Measurements from ENCODE around the gene NOD1. TPM values are rescaled to one million over a fixed set of nuclear protein-coding genes. Genes with fewer than 3 reads are reported as not detected.
"Not testable (repeated sequence)": the region's sequence is repeated elsewhere in the genome, so short reads cannot be mapped to it uniquely, and the experiment has no call there.

NOD1 gene
- total RNA-seq, 1 donor from 2014 or later, result 24.4 TPM

- DNase-seq (ENCODE audit: low spot score), result no peak
These were observed 56.9 kb downstream of the NOD1 start for GRCh38 chr7:30421647-30422196.

- no peak for DNase-seq (ENCODE audit: low spot score)
These were observed 57.9 kb downstream of the NOD1 start for GRCh38 chr7:30420662-30421061.

- not testable (repeated sequence) for DNase-seq (ENCODE audit: low spot score)
These were observed 58.5 kb downstream of the NOD1 start for GRCh38 chr7:30420080-30420479.

GRCh38 chr7:30413864-30414263, 64.7 kb downstream of the NOD1 start:
- no peak for DNase-seq (ENCODE audit: low spot score)

- DNase-seq (ENCODE audit: low spot score), result no peak
These were observed 65.6 kb downstream of the NOD1 start for GRCh38 chr7:30412782-30413504.

- no peak for DNase-seq (ENCODE audit: low spot score)
These were observed 66.7 kb downstream of the NOD1 start for GRCh38 chr7:30411897-30412296.

- DNase-seq (ENCODE audit: low spot score), result no peak
These were observed 67.4 kb downstream of the NOD1 start for GRCh38 chr7:30411173-30411572.

- peak; percentile 77 for DNase-seq (ENCODE audit: low spot score)
These were observed 71.7 kb downstream of the NOD1 start for GRCh38 chr7:30406664-30407425.

- DNase-seq (ENCODE audit: low spot score), result no peak
These were observed 73.4 kb downstream of the NOD1 start for GRCh38 chr7:30405179-30405578.

GRCh38 chr7:30403477-30403876, 75.1 kb downstream of the NOD1 start:
- no peak for DNase-seq (ENCODE audit: low spot score)

- no peak for DNase-seq (ENCODE audit: low spot score)
These were observed 82.2 kb downstream of the NOD1 start for GRCh38 chr7:30396389-30396788.

GRCh38 chr7:30395676-30396075, 82.9 kb downstream of the NOD1 start:
- DNase-seq (ENCODE audit: low spot score), result no peak

GRCh38 chr7:30391806-30392205, 86.8 kb downstream of the NOD1 start:
- DNase-seq (ENCODE audit: low spot score), result no peak

- DNase-seq (ENCODE audit: low spot score), result no peak
These were observed 87.6 kb downstream of the NOD1 start for GRCh38 chr7:30390736-30391636.

- no peak for DNase-seq (ENCODE audit: low spot score)
These were observed 88.8 kb downstream of the NOD1 start for GRCh38 chr7:30389791-30390190.

GRCh38 chr7:30382607-30383006, 96.0 kb downstream of the NOD1 start:
- no peak for DNase-seq (ENCODE audit: low spot score)

GRCh38 chr7:30380824-30381223, 97.8 kb downstream of the NOD1 start:
- DNase-seq (ENCODE audit: low spot score), result not testable (repeated sequence)

GRCh38 chr7:30380294-30380693, 98.3 kb downstream of the NOD1 start:
- no peak for DNase-seq (ENCODE audit: low spot score)

- DNase-seq (ENCODE audit: low spot score), result no peak
These were observed 98.8 kb downstream of the NOD1 start for GRCh38 chr7:30379741-30380140.

GRCh38 chr7:30379131-30379530, 99.5 kb downstream of the NOD1 start:
- DNase-seq (ENCODE audit: low spot score), result no peak

GRCh38 chr7:30378275-30378674, 100.3 kb downstream of the NOD1 start:
- DNase-seq (ENCODE audit: low spot score), result no peak

Data from ureter (tissue), 1 donor.